ENCODE data around the gene PHF13. TPM values are rescaled to one million over a fixed set of nuclear protein-coding genes. Genes with fewer than 3 reads are reported as not detected.

PHF13 gene
- total and polyA plus RNA-seq, 12 donors = 3.7 to 12.2 (median 7.6) TPM

GRCh38 chr1:6645018-6645417 lies 31.5 kb downstream of the PHF13 start:
- DNase-seq (no peak), ATAC-seq (no peak)
- Histone ChIP-seq H3K4me3 (no peak overlapping the region), H3K36me3 (peaks cover 0 to 76% (median 43%) of the 10 kb centered on the region in 9 donors), H3K9me3 (no peaks in the 10 kb centered on the region), H3K27ac (no peak overlapping the region), H3K4me1 (no peaks in the 10 kb centered on the region), H3K27me3 (no peaks in the 10 kb centered on the region)
- intact Hi-C loops (cut with DNase I) = loop anchor here in 6 of 10 donors (5.0 to 10.0 kb wide), 3 partner anchors 93 to 160 kb away; partner anchors contain the start of gene NOL9 (in 4 of the 6)
- WGBS, 2 donors = 94% methylated on average over 7 of the region's 7 CpGs
- TF ChIP-seq CTCF (IDR thresholded peaks at IDR 0.05) = no peak

GRCh38 chr1:6646499-6647148 lies 33.1 kb downstream of the PHF13 start:
- DNase-seq = no peak
- Histone ChIP-seq H3K27me3 (no peaks in the 10 kb centered on the region), H3K9me3 (no peaks in the 10 kb centered on the region), H3K4me3 (no peak overlapping the region), H3K36me3 (peaks cover 0 to 80% (median 35%) of the 10 kb centered on the region in 9 donors), H3K4me1 (no peaks in the 10 kb centered on the region), H3K27ac (no peak overlapping the region)
- WGBS, 2 donors = 54 to 63% methylated on average over 9 to 10 of the region's 10 CpGs
- peak; percentile 32 to 72 (median 65) for TF ChIP-seq CTCF (IDR thresholded peaks at IDR 0.05)
- peak; percentile 14 to 68 (median 44) for ATAC-seq
- intact Hi-C loops (cut with DNase I) = loop anchor here in 6 of 10 donors (1.0 to 10.0 kb wide), 4 partner anchors 94 to 162 kb away; partner anchors contain the start of gene NOL9 (in 4 of the 6)

- TF ChIP-seq CTCF (IDR thresholded peaks at IDR 0.05) = no peak
- intact Hi-C loops (cut with DNase I) = loop anchor here in 6 of 10 donors (5.0 to 10.0 kb wide), 3 partner anchors 96 to 164 kb away; partner anchors contain the start of gene NOL9 (in 4 of the 6)
- ATAC-seq (no peak), DNase-seq (no peak)
- H3K9me3 ChIP-seq = no peaks in the 10 kb centered on the region
- 93 to 96% methylated on average over 6 of the region's 6 CpGs for WGBS, 2 donors
- no peaks in the 10 kb centered on the region for H3K27me3 ChIP-seq
- no peak overlapping the region for H3K4me3 ChIP-seq
- H3K4me1 ChIP-seq = no peaks in the 10 kb centered on the region
- peaks cover 0 to 80% (median 36%) of the 10 kb centered on the region in 9 donors for H3K36me3 ChIP-seq
- no peak overlapping the region for H3K27ac ChIP-seq
Measured at GRCh38 chr1:6648556-6648955, 35.0 kb downstream of the PHF13 start.

GRCh38 chr1:6651909-6652308 lies 38.4 kb downstream of the PHF13 start:
- H3K4me1 ChIP-seq = peaks cover 0 to 5% (median 0%) of the 10 kb centered on the region in 9 donors
- TF ChIP-seq CTCF (IDR thresholded peaks at IDR 0.05) = no peak
- no peak for DNase-seq
- H3K9me3 ChIP-seq = no peaks in the 10 kb centered on the region
- H3K36me3 ChIP-seq = peaks cover 0 to 66% (median 20%) of the 10 kb centered on the region in 9 donors
- intact Hi-C loops (cut with DNase I) = loop anchor here in 1 of 10 donors (10.0 kb wide), 1 partner anchor 497 kb away; no protein-coding TSS in a partner anchor
- WGBS, 2 donors = 87 to 92% methylated on average over 17 of the region's 17 CpGs
- no peak overlapping the region for H3K27ac ChIP-seq
- H3K4me3 ChIP-seq = no peak overlapping the region
- H3K27me3 ChIP-seq = no peaks in the 10 kb centered on the region
- no peak for ATAC-seq
